Duodenal mucosa (tissue), 2 donors: ENCODE results near the gene DHRS2.

Experiments
- H3K27ac ChIP-seq: one replicate; pipeline ENCODE4 v1.7.0; 2013; ENCODE audit warnings: low read depth, low read length
- H3K27me3 ChIP-seq, 2 donors: one replicate each; pipeline ENCODE4 v1.7.0; 2013; ENCODE audit warnings: low read length in 2 of 2, control low read depth in 1 of 2; ENCODE audit not compliant: insufficient read depth in 2 of 2, control insufficient read depth in 1 of 2
- H3K36me3 ChIP-seq, 2 donors: one replicate each; pipeline ENCODE4 v1.7.0; 2013; ENCODE audit warnings: low read length in 2 of 2, control low read depth in 1 of 2; ENCODE audit not compliant: insufficient read depth in 2 of 2, control insufficient read depth in 1 of 2
- H3K4me1 ChIP-seq, 2 donors: one replicate each; pipeline ENCODE4 v1.7.0; 2013; ENCODE audit warnings: low read length in 2 of 2, control low read depth in 1 of 2; ENCODE audit not compliant: insufficient read depth in 2 of 2, control insufficient read depth in 1 of 2
- H3K4me3 ChIP-seq, 2 donors: one replicate each; pipeline ENCODE4 v1.7.0; 2013; ENCODE audit warnings: low read length in 2 of 2, low read depth in 1 of 2
- H3K9ac ChIP-seq, 2 donors: one replicate each; pipeline ENCODE4 v1.7.0; 2013; ENCODE audit warnings: low read length in 2 of 2, low read depth in 1 of 2
- H3K9me3 ChIP-seq, 2 donors: one replicate each; pipeline ENCODE4 v1.7.0; 2013; ENCODE audit warnings: low read length in 2 of 2, control low read depth in 1 of 2; ENCODE audit not compliant: control insufficient read depth in 1 of 2

Gene DHRS2

DNA sequence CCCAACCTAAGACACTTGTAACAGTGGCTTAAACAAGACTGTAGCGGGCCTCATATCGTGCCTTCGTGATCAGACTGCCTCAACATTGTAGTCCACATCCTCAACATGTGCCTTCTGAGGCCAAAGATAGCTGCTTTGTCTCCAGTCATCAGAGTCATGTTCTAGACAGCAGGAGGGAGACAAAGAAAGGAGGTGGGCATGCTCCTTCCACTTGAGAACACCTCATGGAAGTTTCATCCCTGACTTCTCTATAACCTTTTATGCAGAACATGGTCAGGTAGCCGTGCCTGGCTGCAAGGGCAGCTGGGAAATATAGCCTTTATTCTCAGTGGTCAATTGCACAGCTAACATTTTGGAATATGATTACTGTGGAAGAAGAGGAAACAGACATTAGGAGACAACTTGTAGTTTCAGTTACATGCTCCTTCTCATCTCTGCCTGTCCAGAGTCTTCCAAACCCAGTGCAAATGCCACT, 25.3 kb upstream of the DHRS2 start:
- H3K9ac ChIP-seq = peak overlapping the region in 1 of 2 donors; percentile 33
- no peak overlapping the region for H3K4me3 ChIP-seq
- no peak overlapping the region for H3K27ac ChIP-seq
- no peaks in the 10 kb centered on the region for H3K36me3 ChIP-seq
- peaks cover 42 to 56% of the 10 kb centered on the region in 2 donors for H3K4me1 ChIP-seq
- H3K9me3 ChIP-seq = no peaks in the 10 kb centered on the region
- no peaks in the 10 kb centered on the region for H3K27me3 ChIP-seq

DNA sequence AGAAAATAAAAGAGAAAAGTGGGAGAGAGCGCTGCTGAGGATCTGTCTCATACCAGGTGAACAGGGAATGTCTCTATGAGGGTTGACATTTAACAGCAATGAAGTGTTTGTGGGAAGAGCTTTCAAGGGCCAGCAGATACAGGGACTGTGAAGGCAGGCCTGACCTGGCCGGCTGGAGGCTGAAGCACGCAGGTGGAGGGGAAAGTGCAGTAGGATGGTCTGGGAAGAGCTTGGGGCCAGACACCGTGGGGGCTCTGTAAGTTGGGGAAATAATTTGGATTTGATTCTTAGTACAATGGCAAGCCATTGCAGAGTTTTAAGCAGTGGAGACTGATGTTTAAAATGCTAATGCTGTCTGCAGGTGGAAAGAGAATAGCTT, 23.8 kb upstream of the DHRS2 start:
- Histone ChIP-seq H3K9ac (peak overlapping the region in 1 of 2 donors; percentile 6), H3K4me1 (peaks cover 42 to 56% of the 10 kb centered on the region in 2 donors), H3K27ac (no peak overlapping the region)

DNA sequence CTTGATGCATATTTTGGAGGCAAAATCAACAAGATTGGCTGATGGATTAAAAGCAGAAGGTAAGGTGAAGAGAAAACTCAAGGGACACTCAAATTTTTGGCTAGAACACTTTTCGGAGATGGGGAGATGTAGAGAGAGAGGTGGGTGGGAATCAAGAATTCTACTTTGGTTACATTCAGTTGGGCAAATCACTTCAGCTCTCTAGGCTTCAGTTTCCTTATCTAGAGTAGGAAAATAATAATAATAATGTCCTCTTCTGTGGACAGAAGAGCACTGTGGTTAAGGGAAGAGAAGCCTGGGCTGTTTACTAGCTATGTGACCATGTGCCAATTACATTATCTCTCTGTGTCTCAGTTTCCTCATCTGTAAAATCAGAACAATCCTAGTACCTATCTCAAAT, 23.4 kb upstream of the DHRS2 start:
- Histone ChIP-seq H3K9me3 (no peaks in the 10 kb centered on the region), H3K4me3 (no peak overlapping the region), H3K27me3 (no peaks in the 10 kb centered on the region), H3K27ac (no peak overlapping the region), H3K9ac (peak overlapping the region in 1 of 2 donors; percentile 6), H3K36me3 (no peaks in the 10 kb centered on the region), H3K4me1 (peaks cover 42 to 56% of the 10 kb centered on the region in 2 donors)

More for the DNA sequence above, 23.8 kb upstream of the DHRS2 start:
- H3K36me3 ChIP-seq = no peaks in the 10 kb centered on the region
- no peaks in the 10 kb centered on the region for H3K27me3 ChIP-seq
- no peak overlapping the region for H3K4me3 ChIP-seq
- H3K9me3 ChIP-seq = no peaks in the 10 kb centered on the region

DNA sequence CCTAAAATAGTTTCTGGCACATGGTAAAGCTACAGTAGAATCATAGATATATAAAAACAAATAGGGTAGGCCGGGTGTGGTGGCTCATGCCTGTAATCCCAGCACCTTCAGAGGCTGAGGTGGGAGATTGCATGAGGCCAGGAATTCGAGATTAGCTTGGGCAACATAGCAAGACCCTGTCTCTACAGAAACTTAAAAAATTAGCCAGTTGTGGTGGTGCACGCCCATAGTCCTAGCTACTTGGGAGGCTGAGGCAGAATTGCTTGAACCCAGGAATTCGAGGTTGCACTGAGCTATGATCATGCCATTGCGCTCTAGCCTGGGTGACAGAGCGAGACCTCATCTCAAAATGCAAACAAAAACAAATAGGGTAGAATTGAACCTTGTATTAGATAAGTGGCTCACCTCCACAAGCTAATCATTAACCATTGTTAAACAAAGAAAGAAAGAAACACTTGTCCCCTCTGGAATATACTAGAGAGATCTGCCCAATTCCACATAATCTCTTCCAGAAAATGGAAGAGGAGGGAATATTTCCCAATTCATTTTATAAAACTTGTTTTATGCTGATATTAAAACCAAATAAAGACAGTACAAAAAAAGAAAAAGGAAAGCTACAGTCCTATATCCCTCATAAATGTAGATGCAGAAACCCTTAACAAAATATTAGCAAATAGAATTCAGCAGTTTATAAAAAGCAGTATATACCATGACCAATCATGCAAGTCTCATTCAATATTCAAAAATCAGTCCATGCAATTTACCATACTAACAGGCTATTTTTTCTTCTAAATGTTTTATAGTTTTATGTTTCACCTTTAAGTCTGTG, 22.7 kb upstream of the DHRS2 start:
- H3K9me3 ChIP-seq = no peaks in the 10 kb centered on the region
- H3K9ac ChIP-seq = peak overlapping the region; percentile 12 to 30
- H3K27me3 ChIP-seq = no peaks in the 10 kb centered on the region
- peaks cover 42 to 56% of the 10 kb centered on the region in 2 donors for H3K4me1 ChIP-seq
- H3K4me3 ChIP-seq = peak overlapping the region in 1 of 2 donors; percentile 11
- no peaks in the 10 kb centered on the region for H3K36me3 ChIP-seq
- peak overlapping the region; percentile 50 for H3K27ac ChIP-seq

DNA sequence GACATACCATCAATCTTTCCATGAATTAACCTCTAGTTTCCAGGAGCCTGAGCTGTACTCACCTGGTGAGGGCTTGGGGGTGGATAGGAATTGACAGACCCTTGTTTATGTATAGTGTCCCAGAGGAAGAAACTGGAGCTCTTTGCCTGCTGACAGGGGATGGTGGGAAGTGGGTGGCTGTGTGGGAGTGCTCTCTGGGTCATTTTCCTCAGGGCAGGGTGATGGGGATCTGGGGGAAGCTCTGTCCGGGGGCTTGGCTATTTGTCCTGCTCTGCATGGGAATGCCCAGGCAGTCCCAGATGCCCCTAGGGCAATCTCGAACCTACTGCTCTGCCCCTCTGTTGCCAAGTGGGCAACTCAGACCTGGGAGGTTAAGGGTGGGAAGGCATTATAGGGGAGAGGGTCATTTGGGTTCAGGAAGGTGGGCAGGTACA, 21.8 kb upstream of the DHRS2 start:
- no peaks in the 10 kb centered on the region for H3K9me3 ChIP-seq
- H3K4me1 ChIP-seq = peaks cover 42 to 48% of the 10 kb centered on the region in 2 donors
- H3K4me3 ChIP-seq = no peak overlapping the region
- H3K9ac ChIP-seq = peak overlapping the region; percentile 12 to 30
- H3K36me3 ChIP-seq = no peaks in the 10 kb centered on the region
- H3K27ac ChIP-seq = peak overlapping the region; percentile 50
- H3K27me3 ChIP-seq = no peaks in the 10 kb centered on the region

DNA sequence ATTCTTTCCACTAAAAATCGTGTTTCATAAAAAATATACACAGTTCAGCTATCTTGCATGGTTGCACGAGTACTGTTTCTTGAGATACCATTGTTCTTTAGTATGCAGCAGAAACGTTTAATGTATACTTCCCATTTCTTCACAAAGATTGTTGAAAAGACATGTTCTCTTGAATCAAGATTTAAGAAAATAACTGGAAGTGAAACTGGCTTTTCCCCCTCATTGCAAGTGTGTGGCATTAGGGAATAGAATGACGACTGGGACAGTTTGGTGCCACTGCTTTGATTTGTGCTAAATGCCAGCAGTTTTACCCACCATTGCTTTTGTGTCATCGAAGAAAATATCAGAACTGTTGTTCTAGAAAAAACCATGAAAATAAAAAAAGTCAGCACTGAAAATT, 20.3 kb upstream of the DHRS2 start:
- H3K4me3 ChIP-seq = no peak overlapping the region
- H3K27ac ChIP-seq = no peak overlapping the region
- no peaks in the 10 kb centered on the region for H3K36me3 ChIP-seq
- no peaks in the 10 kb centered on the region for H3K9me3 ChIP-seq
- H3K27me3 ChIP-seq = no peaks in the 10 kb centered on the region
- H3K9ac ChIP-seq = no peak overlapping the region
- H3K4me1 ChIP-seq = peaks cover 27 to 35% of the 10 kb centered on the region in 2 donors

DNA sequence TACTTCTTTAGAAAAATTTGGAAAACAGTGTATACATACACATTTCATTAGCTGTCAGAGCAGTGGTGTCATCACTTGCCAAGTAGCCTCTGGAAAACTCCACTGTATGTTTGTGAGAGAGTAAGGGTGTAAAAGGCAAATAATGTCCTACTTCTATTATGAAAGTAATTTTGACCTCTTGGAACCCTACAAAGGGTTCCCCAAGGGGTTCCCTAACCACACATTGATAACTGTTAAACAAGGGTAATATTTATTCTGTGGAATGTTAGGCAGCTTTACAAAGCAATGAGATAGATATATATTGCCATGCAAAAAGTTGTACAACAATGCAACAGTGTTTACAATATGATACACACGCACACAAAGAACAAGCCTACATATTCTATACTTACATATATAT, 18.6 kb upstream of the DHRS2 start:
- Histone ChIP-seq H3K9me3 (no peaks in the 10 kb centered on the region), H3K4me1 (peaks cover 18 to 20% of the 10 kb centered on the region in 2 donors)

DNA sequence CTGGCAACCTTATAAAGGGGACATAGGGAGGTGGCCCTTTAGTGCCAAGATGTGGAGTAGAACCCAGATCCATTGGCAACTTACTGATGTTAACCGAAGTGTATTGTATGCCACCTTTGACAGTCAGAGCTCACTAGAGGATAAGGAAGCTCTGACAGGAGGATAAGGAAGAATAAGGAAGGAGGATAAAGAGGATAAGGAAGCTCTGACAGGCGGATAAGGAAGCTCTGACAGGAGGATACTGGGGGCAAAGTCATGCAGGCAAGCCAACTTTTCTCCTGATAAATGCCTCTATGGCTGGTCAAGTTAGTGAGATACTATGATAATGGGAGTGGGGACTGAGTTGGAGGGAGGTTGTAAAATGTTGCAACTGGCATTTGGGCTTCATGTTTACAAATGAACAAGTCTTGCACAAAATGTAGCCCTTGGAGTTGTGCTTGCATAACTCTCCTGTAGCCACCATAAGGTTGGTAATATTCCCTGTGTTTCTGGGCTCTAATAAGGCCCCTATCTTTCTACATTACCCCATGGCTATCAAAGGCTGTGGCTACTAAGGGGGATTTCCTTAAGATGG, 17.7 kb upstream of the DHRS2 start:
- Histone ChIP-seq H3K27ac (no peak overlapping the region), H3K4me3 (no peak overlapping the region), H3K27me3 (no peaks in the 10 kb centered on the region), H3K9ac (no peak overlapping the region), H3K9me3 (no peaks in the 10 kb centered on the region), H3K36me3 (no peaks in the 10 kb centered on the region), H3K4me1 (peaks cover 10 to 13% of the 10 kb centered on the region in 2 donors)

More for the DNA sequence above, 18.6 kb upstream of the DHRS2 start:
- H3K36me3 ChIP-seq = no peaks in the 10 kb centered on the region
- H3K27me3 ChIP-seq = no peaks in the 10 kb centered on the region
- H3K27ac ChIP-seq = no peak overlapping the region
- no peak overlapping the region for H3K4me3 ChIP-seq
- no peak overlapping the region for H3K9ac ChIP-seq

DNA sequence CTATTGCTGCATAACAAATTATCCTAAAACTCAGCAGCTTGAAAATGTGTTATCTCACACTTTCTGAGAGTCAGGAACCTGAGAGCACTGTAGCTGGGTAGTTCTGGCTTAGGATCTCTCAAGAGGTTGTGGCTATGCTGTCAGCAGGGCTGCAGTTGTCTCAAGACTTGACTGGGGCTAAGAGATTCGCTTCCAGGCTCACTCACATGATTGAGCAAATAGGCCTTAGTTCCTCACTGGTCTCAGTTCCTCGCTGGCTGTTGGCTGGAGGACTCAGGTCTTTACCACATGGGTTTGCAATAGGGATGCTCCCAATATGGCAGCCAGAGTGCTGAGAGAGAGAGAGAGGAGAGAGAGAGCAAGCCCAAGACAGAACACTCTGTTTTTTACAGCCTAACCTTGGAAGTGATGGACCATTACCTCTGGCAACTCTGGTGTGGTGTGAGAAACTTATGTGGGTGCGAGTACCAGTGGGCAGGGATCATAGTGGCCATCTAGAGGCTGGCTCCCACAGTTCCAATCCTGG, 15.9 kb upstream of the DHRS2 start:
- no peak overlapping the region for H3K9ac ChIP-seq

More for the DNA sequence above, 15.9 kb upstream of the DHRS2 start:
- Histone ChIP-seq H3K9me3 (peaks cover 4 to 12% of the 10 kb centered on the region in 2 donors), H3K4me3 (no peak overlapping the region), H3K36me3 (no peaks in the 10 kb centered on the region), H3K27me3 (no peaks in the 10 kb centered on the region), H3K27ac (no peak overlapping the region), H3K4me1 (no peaks in the 10 kb centered on the region)
